HCT116 (cell line): ENCODE results near the gene UBTF. TPM values are rescaled to one million over a fixed set of nuclear protein-coding genes. Genes with fewer than 3 reads are reported as not detected.
A peak's percentile ranks its signal among the peaks of the same experiment; 100 is the strongest.

Source experiments
- ATAC-seq: fragments of 200-7000 bp; cut with Tn5 transposase; 2 replicates; pipeline ENCODE4 v1.9.1; 2020; ENCODE audit warnings: mild to moderate bottlenecking, moderate library complexity
- BruUV-seq: library from RNA; stranded (reverse); fragments of 400-500 nt; replicated peaks from 2 replicates; lab custom pipeline; 2021; lab: Mats Ljungman, UMichigan
- CTCF ChIA-PET: fragments of 300-600 bp; sonication (Branson Sonifier 250); formaldehyde crosslinking; loops from one replicate; lab custom pipeline; 2021; ENCODE audit warnings: antibody characterized with exemption; lab: Charles Lee
- POLR2A ChIA-PET: fragments of 300-600, 350-600 bp; sonication (Branson Sonifier 250); formaldehyde crosslinking; loops from one replicate; lab custom pipeline; 2021; ENCODE audit warnings: antibody characterized with exemption; lab: Charles Lee
- RAD21 ChIA-PET, 2 experiments: fragments of 300-600 bp; sonication (Branson Sonifier 250); formaldehyde crosslinking; loops; one replicate each; lab custom pipeline; 2023; ENCODE audit warnings: low total read pairs in 2 of 2; ENCODE audit not compliant: uncharacterized antibody in 2 of 2, unreplicated experiment in 2 of 2, low non-redundant PET in 1 of 2; lab: Charles Lee
- DNase-seq: peaks from one replicate; pipeline ENCODE4 v3.0.0-alpha.2; 2010; ENCODE audit warnings: low read depth, low spot score
- H2AFZ ChIP-seq: fragments of 200-600 bp; shearing (Covaris generic), sonication (generic); 2 replicates; pipeline ENCODE4 v1.6.1; 2017; ENCODE audit warnings: low read depth, mixed run types, mixed read lengths, antibody characterized with exemption, low read length; ENCODE audit not compliant: poor library complexity, severe bottlenecking
- H3K27ac ChIP-seq: 2 replicates; pipeline ENCODE4 v1.5.1; 2012; ENCODE audit warnings: low read depth, low read length
- H3K27me3 ChIP-seq: fragments of 200-600 bp; sonication (generic); 2 replicates; pipeline ENCODE4 v1.6.1; 2016; ENCODE audit warnings: mixed run types, low read length, mixed read lengths; ENCODE audit not compliant: insufficient read depth
- H3K36me3 ChIP-seq, 2 experiments: fragments of 200-500 bp in 1 of 2; fragments of 200-600 bp in 1 of 2; sonication (Bioruptor generic) in 1 of 2; sonication (generic) in 1 of 2; 2 replicates each; pipeline versions ENCODE4 v1.5.1 to v1.6.1; 2014 to 2016; ENCODE audit warnings: low read length in 2 of 2, inconsistent platforms in 1 of 2, mixed read lengths in 1 of 2, mixed run types in 1 of 2; ENCODE audit not compliant: insufficient read depth in 2 of 2, control insufficient read depth in 1 of 2
- H3K4me1 ChIP-seq, 2 experiments: fragments of 200-600 bp in 1 of 2; sonication (generic) in 1 of 2; 2 replicates each; pipeline versions ENCODE4 v1.5.1 to v1.6.1; 2012 to 2017; ENCODE audit warnings: low read length in 2 of 2, inconsistent platforms in 1 of 2, mild to moderate bottlenecking in 1 of 2, mixed read lengths in 1 of 2, mixed run types in 1 of 2, moderate library complexity in 1 of 2; ENCODE audit not compliant: insufficient read depth in 2 of 2, control insufficient read depth in 1 of 2
- H3K4me2 ChIP-seq: fragments of 200-600 bp; sonication (generic); 2 replicates; pipeline ENCODE4 v1.6.1; 2017; ENCODE audit warnings: mixed run types, low read length, mixed read lengths
- H3K4me3 ChIP-seq, 2 experiments: fragments of 200-600 bp in 1 of 2; sonication (generic) in 1 of 2; replicated peaks in 1 of 2; 2 replicates each; pipeline ENCODE4 v1.5.1; 2011 to 2016; ENCODE audit warnings: low read length in 2 of 2, control low read depth in 1 of 2, low read depth in 1 of 2, mild to moderate bottlenecking in 1 of 2, mixed read lengths in 1 of 2, mixed run types in 1 of 2
- H3K79me2 ChIP-seq: fragments of 200-600 bp; sonication (generic); 2 replicates; pipeline ENCODE4 v1.6.1; 2017; ENCODE audit warnings: mild to moderate bottlenecking, mixed run types, low read length, moderate library complexity, mixed read lengths; ENCODE audit not compliant: insufficient read depth
- H3K9ac ChIP-seq: fragments of 200-600 bp; sonication (generic); 2 replicates; pipeline ENCODE4 v1.6.1; 2016; ENCODE audit warnings: low read length, mixed read lengths
- H3K9me2 ChIP-seq: fragments of 200-600 bp; sonication (generic), shearing (Covaris generic); 2 replicates; pipeline ENCODE4 v1.6.1; 2017; ENCODE audit warnings: mixed run types, mild to moderate bottlenecking, moderate library complexity; ENCODE audit not compliant: insufficient read depth
- H3K9me3 ChIP-seq, 2 experiments: fragments of 200-500 bp in 1 of 2; fragments of 200-600 bp in 1 of 2; sonication (Bioruptor generic) in 1 of 2; sonication (generic) in 1 of 2; 2 replicates each; pipeline ENCODE4 v1.6.1; 2014 to 2017; ENCODE audit warnings: low read length in 2 of 2, mixed read lengths in 2 of 2, inconsistent platforms in 1 of 2, low read depth in 1 of 2, mild to moderate bottlenecking in 1 of 2, mixed run types in 1 of 2, moderate library complexity in 1 of 2; ENCODE audit not compliant: control insufficient read depth in 1 of 2, insufficient read depth in 1 of 2
- H4K20me1 ChIP-seq: fragments of 200-600 bp; sonication (generic), shearing (Covaris generic); 2 replicates; pipeline ENCODE4 v1.6.1; 2017; ENCODE audit warnings: mixed run types, mild to moderate bottlenecking, moderate library complexity; ENCODE audit not compliant: insufficient read depth
- ATF3 ChIP-seq: IDR thresholded peaks from 2 replicates; pipeline ENCODE4 v1.6.1; 2012
- CTCF ChIP-seq, 3 experiments: fragments of 200-600 bp in 1 of 3; sonication (generic) in 1 of 3; IDR thresholded peaks in 2 of 3; conservative IDR thresholded peaks in 1 of 3; 2 replicates each; pipeline ENCODE4 v1.5.1; 2012 to 2017; ENCODE audit warnings: low read depth in 2 of 3, low read length in 2 of 3, antibody characterized with exemption in 1 of 3, borderline replicate concordance in 1 of 3, control low read depth in 1 of 3, mild to moderate bottlenecking in 1 of 3, mixed read lengths in 1 of 3, mixed run types in 1 of 3, moderate library complexity in 1 of 3; ENCODE audit not compliant: insufficient read depth in 1 of 3
- EZH2 ChIP-seq: fragments of 200-600 bp; sonication (generic); IDR thresholded peaks from 2 replicates; pipeline ENCODE4 v1.6.1; 2017; ENCODE audit warnings: antibody characterized with exemption, mixed run types
- EZH2phosphoT487 ChIP-seq: fragments of 200-600 bp; IDR thresholded peaks from 2 replicates; pipeline ENCODE4 v1.6.1; 2018; ENCODE audit warnings: antibody characterized with exemption, borderline replicate concordance
- JUND ChIP-seq: IDR thresholded peaks from 2 replicates; pipeline ENCODE4 v1.6.1; 2012
- MAX ChIP-seq: IDR thresholded peaks from 2 replicates; pipeline ENCODE4 v1.6.1; 2012
- POLR2AphosphoS5 ChIP-seq: IDR thresholded peaks from 2 replicates; pipeline ENCODE4 v1.6.1; 2011; ENCODE audit warnings: mild to moderate bottlenecking, low read depth, low read length, moderate library complexity
- REST ChIP-seq: IDR thresholded peaks from 2 replicates; pipeline ENCODE4 v1.6.1; 2012; ENCODE audit warnings: low read depth
- SIN3A ChIP-seq: IDR thresholded peaks from 2 replicates; pipeline ENCODE4 v1.6.1; 2012; ENCODE audit warnings: low read depth
- SP1 ChIP-seq: IDR thresholded peaks from 2 replicates; pipeline ENCODE4 v1.6.1; 2012; ENCODE audit warnings: low read depth
- SRF ChIP-seq: IDR thresholded peaks from 2 replicates; pipeline ENCODE4 v1.6.1; 2012; ENCODE audit warnings: low read depth
- ZNF274 ChIP-seq: fragments of 200-500 bp; sonication (Bioruptor generic); IDR thresholded peaks from 2 replicates; pipeline ENCODE4 v1.6.1; 2014; ENCODE audit warnings: mild to moderate bottlenecking, low read depth, low read length, inconsistent platforms
- intact Hi-C: fragments of 100-400 bp; cut with micrococcal nuclease; formaldehyde crosslinking; loops from 2 replicates; pipeline ENCODE4 v1.10.0; 2022
- total RNA-seq: library from RNA; stranded (reverse); gene quantifications from one replicate; pipeline ENCODE4 v1.2.1, GENCODE V29; 2021; ENCODE audit not compliant: unreplicated experiment

UBTF gene
- total RNA-seq, 1 experiment from 2014 or later, result 84.3 TPM

GRCh38 chr17:44206825-44207155, 12.7 kb downstream of the UBTF start (continued):
- TF ChIP-seq REST (no peak), ATF3 (no peak)

- BruUV-seq, result no TSS peak
Observed at GRCh38 chr17:44205962-44206824, 13.3 kb downstream of the UBTF start.

More at GRCh38 chr17:44205962-44206824, 13.3 kb downstream of the UBTF start:
- POLR2A ChIA-PET, result interaction anchor here (0.6 kb wide), 1 partner anchor 16 kb away, joined by 3 read pairs; no protein-coding TSS in a partner anchor
- H3K36me3 ChIP-seq, result peaks cover 6 to 28% of the 10 kb centered on the region in 2 experiments; a peak in 3 of 4 replicates
- H3K9me3 ChIP-seq, result no peaks in the 10 kb centered on the region
- H3K4me1 ChIP-seq, result peaks cover 50 to 82% of the 10 kb centered on the region in 2 experiments
- no peaks in the 10 kb centered on the region for H4K20me1 ChIP-seq
- peaks cover 11% of the 10 kb centered on the region; the same call in 1 of the 2 replicates for H3K79me2 ChIP-seq
- H3K9me2 ChIP-seq, result no peaks in the 10 kb centered on the region
- TF ChIP-seq ATF3 (no peak), SIN3A (no peak), CTCF (IDR thresholded peaks at IDR 0.05 in 2 of 3, conservative IDR thresholded peaks at IDR 0.05 in 1 of 3; ENCODE audit: borderline replicate concordance in 1 of 3, insufficient read depth in 1 of 3, low read depth in 2 of 3, low read length in 2 of 3) (peak in 2 of 3 experiments; percentile 22 to 46; a peak in 1 of 6 replicates), JUND (no peak), MAX (no peak), SRF (no peak), POLR2AphosphoS5 (0 out of 2 replicates have a peak, but pooled peaks have one; percentile 15), EZH2phosphoT487 (no peak), SP1 (no peak), EZH2 (no peak), ZNF274 (no peak)
- RAD21 ChIA-PET, result interaction anchor here in 1 of 2 experiments (0.7 kb wide), 1 partner anchor 95 kb away, joined by 3 read pairs; no protein-coding TSS in a partner anchor
- no peak overlapping the region; the same call in 1 of the 2 replicates for H3K27ac ChIP-seq
- intact Hi-C loops, result no loop called here
- H3K4me2 ChIP-seq, result no peak overlapping the region
- DNase-seq (no peak), ATAC-seq (no peak)
- CTCF ChIA-PET, result interaction anchor here (0.7 to 2.6 kb wide), 4 partner anchors 12 to 125 kb away, joined by 3 to 11 read pairs (median 6); partner anchors contain the start of gene UBTF
- no peak overlapping the region for H2AFZ ChIP-seq
- no peak overlapping the region for H3K9ac ChIP-seq
- H3K4me3 ChIP-seq, result no peak overlapping the region
- no peaks in the 10 kb centered on the region for H3K27me3 ChIP-seq
